DOHH2 (cell line): ENCODE measurements around the gene EGLN1.
"Not testable (repeated sequence)": the region's sequence is repeated elsewhere in the genome, so short reads cannot be mapped to it uniquely, and the experiment has no call there.

ENCODE experiments used
- H3F3A ChIP-seq: fragments of 200-600 bp; sonication (generic), shearing (Covaris generic); 2 replicates; pipeline ENCODE4 v1.6.0; 2016; ENCODE audit warnings: antibody characterized with exemption, mild to moderate bottlenecking; ENCODE audit not compliant: control insufficient read depth, insufficient read depth
- H3K27ac ChIP-seq: fragments of 200-600 bp; sonication (generic); 2 replicates; pipeline ENCODE4 v1.5.1; 2014; ENCODE audit warnings: low read depth, mild to moderate bottlenecking, low read length, moderate library complexity
- H3K27me3 ChIP-seq: fragments of 200-600 bp; sonication (generic); 2 replicates; pipeline ENCODE4 v1.6.1; 2014; ENCODE audit warnings: mild to moderate bottlenecking, low read length, mixed read lengths; ENCODE audit not compliant: control insufficient read depth
- H3K36me3 ChIP-seq: fragments of 200-600 bp; sonication (generic); 2 replicates; pipeline ENCODE4 v1.6.1; 2014; ENCODE audit warnings: mild to moderate bottlenecking, low read length, moderate library complexity, mixed read lengths; ENCODE audit not compliant: control insufficient read depth
- H3K4me1 ChIP-seq: fragments of 200-600 bp; sonication (generic); 2 replicates; pipeline ENCODE4 v1.6.1; 2014; ENCODE audit warnings: mild to moderate bottlenecking, low read length, mixed read lengths; ENCODE audit not compliant: control insufficient read depth
- H3K4me2 ChIP-seq: fragments of 200-600 bp; sonication (generic); 2 replicates; pipeline ENCODE4 v1.6.0; 2014; ENCODE audit warnings: mild to moderate bottlenecking, low read length, moderate library complexity
- H3K4me3 ChIP-seq: fragments of 200-600 bp; sonication (generic); 2 replicates; pipeline ENCODE4 v1.5.1; 2014; ENCODE audit warnings: mild to moderate bottlenecking, low read length, mixed read lengths
- H3K79me2 ChIP-seq: fragments of 200-600 bp; sonication (generic); 2 replicates; pipeline ENCODE4 v1.6.1; 2014; ENCODE audit warnings: mild to moderate bottlenecking, low read length, mixed read lengths; ENCODE audit not compliant: control insufficient read depth
- H3K9me2 ChIP-seq: fragments of 200-600 bp; sonication (generic); replicated peaks from 2 replicates; pipeline ENCODE4 v1.6.1; 2014; ENCODE audit warnings: mild to moderate bottlenecking, low read length, mixed read lengths; ENCODE audit not compliant: control insufficient read depth
- H3K9me3 ChIP-seq: fragments of 200-600 bp; sonication (generic); 2 replicates; pipeline ENCODE4 v1.6.1; 2014; ENCODE audit warnings: antibody characterized with exemption, low read length, mixed read lengths; ENCODE audit not compliant: control insufficient read depth, insufficient read depth
- H4K20me1 ChIP-seq: fragments of 200-600 bp; sonication (generic); 2 replicates; pipeline ENCODE4 v1.6.0; 2014; ENCODE audit warnings: low read depth, mild to moderate bottlenecking, antibody characterized with exemption, low read length, moderate library complexity; ENCODE audit not compliant: control insufficient read depth, insufficient read depth
- CTCF ChIP-seq: fragments of 200-600 bp; sonication (generic); IDR thresholded peaks from one replicate; pipeline ENCODE4 v1.5.1; 2014; ENCODE audit warnings: antibody characterized with exemption, mild to moderate bottlenecking, low read depth, low read length; ENCODE audit not compliant: poor library complexity, severe bottlenecking
- EZH2phosphoT487 ChIP-seq: fragments of 200-600 bp; sonication (generic); IDR thresholded peaks from 2 replicates; pipeline ENCODE4 v1.6.1; 2017; ENCODE audit warnings: borderline replicate concordance, mild to moderate bottlenecking, antibody characterized with exemption, low read length, moderate library complexity, mixed read lengths

The EGLN1 gene

DNA sequence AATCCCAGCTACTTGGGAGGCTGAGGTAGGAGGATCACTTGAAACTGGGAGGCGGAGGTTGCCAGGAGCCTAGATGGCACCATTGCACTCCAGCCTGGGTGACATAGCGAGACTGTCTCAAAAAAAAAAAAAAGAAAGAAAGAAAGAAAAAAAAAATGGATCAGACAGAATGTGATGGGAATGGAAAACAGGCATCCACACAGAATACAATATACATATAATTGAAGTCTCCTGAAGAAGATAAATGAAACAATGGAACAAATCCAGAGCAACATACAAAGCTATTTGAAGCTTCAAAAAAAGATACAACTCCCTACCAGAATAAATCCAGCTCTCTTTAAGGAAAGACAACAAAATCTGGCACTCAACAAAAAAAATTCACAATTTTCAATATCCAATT is 10.9 kb upstream of the EGLN1 start:
- no peaks in the 10 kb centered on the region for H3K9me2 ChIP-seq
- no peaks in the 10 kb centered on the region for H3K9me3 ChIP-seq
- H3K4me1 ChIP-seq: no peaks in the 10 kb centered on the region
- H3K27me3 ChIP-seq: no peaks in the 10 kb centered on the region
- H3K4me2 ChIP-seq: no peak overlapping the region
- TF ChIP-seq CTCF (no peak), EZH2phosphoT487 (no peak)
- no peak overlapping the region for H3K4me3 ChIP-seq
- H3K79me2 ChIP-seq: no peaks in the 10 kb centered on the region
- H3K27ac ChIP-seq: no peak overlapping the region
- no peaks in the 10 kb centered on the region for H3F3A ChIP-seq
- no peaks in the 10 kb centered on the region for H3K36me3 ChIP-seq
- H4K20me1 ChIP-seq: no peaks in the 10 kb centered on the region

- Histone ChIP-seq H3K4me2 (no peak overlapping the region), H3K27ac (no peak overlapping the region), H3K4me1 (no peaks in the 10 kb centered on the region), H3K4me3 (no peak overlapping the region), H3F3A (no peaks in the 10 kb centered on the region), H3K9me2 (no peaks in the 10 kb centered on the region), H3K36me3 (no peaks in the 10 kb centered on the region), H3K79me2 (no peaks in the 10 kb centered on the region), H3K9me3 (no peaks in the 10 kb centered on the region), H4K20me1 (no peaks in the 10 kb centered on the region), H3K27me3 (no peaks in the 10 kb centered on the region)
- TF ChIP-seq CTCF (no peak), EZH2phosphoT487 (no peak)
Observed at GRCh38 chr1:231431665-231432415, 9.8 kb upstream of the EGLN1 start.

DNA sequence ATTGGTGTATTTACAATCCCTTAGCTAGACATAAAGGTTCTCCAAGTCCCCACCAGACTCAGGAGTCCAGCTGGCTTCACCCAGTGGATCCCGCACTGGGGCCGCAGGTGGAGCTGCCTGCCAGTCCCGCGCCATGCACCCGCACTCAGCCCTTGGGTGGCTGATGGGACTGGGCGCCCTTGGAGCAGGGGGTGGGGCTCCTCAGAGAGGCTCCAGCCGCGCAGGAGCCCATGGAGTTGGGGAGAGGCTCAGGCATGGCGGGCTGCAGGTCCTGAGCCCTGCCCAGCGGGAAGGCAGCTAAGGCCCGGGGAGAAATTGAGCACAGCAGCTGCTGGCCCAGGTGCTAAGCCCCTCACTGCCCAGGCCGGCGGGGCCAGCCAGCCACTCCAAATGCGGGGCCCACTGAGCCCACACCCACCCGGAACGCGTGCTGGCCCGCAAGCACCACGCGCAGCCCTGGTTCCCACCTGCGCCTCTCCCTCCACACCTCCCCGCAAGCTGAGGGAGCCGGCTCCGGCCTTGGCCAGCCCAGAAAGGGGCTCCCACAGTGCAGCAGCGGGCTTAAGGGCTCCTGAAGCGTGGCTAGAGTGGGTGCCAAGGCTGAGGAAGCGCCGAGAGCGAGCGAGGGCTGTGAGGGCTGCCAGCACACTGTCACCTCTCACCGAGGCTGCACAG is 8.7 kb upstream of the EGLN1 start:
- H3K36me3 ChIP-seq, H3K27ac ChIP-seq, H3K27me3 ChIP-seq, H4K20me1 ChIP-seq, H3K9me3 ChIP-seq, H3K79me2 ChIP-seq, H3F3A ChIP-seq, H3K4me2 ChIP-seq, H3K4me1 ChIP-seq, H3K4me3 ChIP-seq, H3K9me2 ChIP-seq: not testable (repeated sequence)

GRCh38 chr1:231428377-231428776 is 6.3 kb upstream of the EGLN1 start:
- no peaks in the 10 kb centered on the region for H3K9me2 ChIP-seq
- no peak overlapping the region for H3K27ac ChIP-seq
- TF ChIP-seq EZH2phosphoT487 (no peak), CTCF (no peak)
- H3F3A ChIP-seq: no peaks in the 10 kb centered on the region
- H3K27me3 ChIP-seq: peaks cover 13% of the 10 kb centered on the region
- H3K4me2 ChIP-seq: no peak overlapping the region
- H3K4me1 ChIP-seq: no peaks in the 10 kb centered on the region; the same call in 1 of the 2 replicates
- no peaks in the 10 kb centered on the region for H3K36me3 ChIP-seq
- no peaks in the 10 kb centered on the region for H4K20me1 ChIP-seq
- H3K4me3 ChIP-seq: no peak overlapping the region
- H3K9me3 ChIP-seq: no peaks in the 10 kb centered on the region
- H3K79me2 ChIP-seq: no peaks in the 10 kb centered on the region
